Peyer's patch (tissue), 4 donors: Measurements from ENCODE around the gene AK8. TPM values are rescaled to one million over a fixed set of nuclear protein-coding genes. Genes with fewer than 3 reads are reported as not detected.

Experiments used
- DNase-seq, 3 donors: peaks; one replicate each; pipeline ENCODE4 v3.0.0-alpha.2; 2017 to 2019
- H3K27ac ChIP-seq, 4 donors: fragments of 200-600 bp; sonication (generic); one replicate each; pipeline ENCODE4 v1.5.1; 2016 to 2019
- H3K27me3 ChIP-seq, 2 donors: fragments of 200-600 bp; sonication (generic); one replicate each; pipeline ENCODE4 v1.5.1; 2019
- H3K36me3 ChIP-seq, 3 donors: fragments of 200-600 bp; sonication (generic); one replicate each; pipeline ENCODE4 v1.5.1; 2016 to 2019
- H3K4me1 ChIP-seq, 4 donors: fragments of 200-600 bp; sonication (generic); one replicate each; pipeline ENCODE4 v1.5.1; 2016 to 2019
- H3K4me3 ChIP-seq, 4 donors: fragments of 200-600 bp; sonication (generic); 1 replicate in 3 of 4; 2 replicates in 1 of 4; pipeline ENCODE4 v1.5.1; 2016 to 2019; ENCODE audit warnings: mild to moderate bottlenecking in 1 of 4
- H3K9me3 ChIP-seq, 4 donors: fragments of 200-600 bp; sonication (generic); one replicate each; pipeline ENCODE4 v1.5.1; 2016 to 2019; ENCODE audit warnings: mild to moderate bottlenecking in 1 of 4
- CTCF ChIP-seq, 6 experiments: fragments of 450-650 bp in 4 of 6; fragments of 200-600 bp in 2 of 6; sonication (generic) in 1 of 6; IDR thresholded peaks; one replicate each; pipeline ENCODE4 v1.5.1; 2017 to 2019; ENCODE audit warnings: antibody characterized with exemption in 6 of 6, mild to moderate bottlenecking in 3 of 6, moderate library complexity in 1 of 6
- POLR2A ChIP-seq, 2 donors: fragments of 450-650 bp; IDR thresholded peaks; one replicate each; pipeline ENCODE4 v1.5.1; 2017; ENCODE audit warnings: antibody characterized with exemption in 2 of 2, mild to moderate bottlenecking in 2 of 2, moderate library complexity in 2 of 2
- total RNA-seq, 4 donors: library from RNA; depleted of rRNA; stranded (reverse); fragments of >200 nt; gene quantifications; one replicate each; pipeline ENCODE4 v1.1.0, GENCODE V29; 2016

Gene AK8
- total RNA-seq, 4 donors from 2014 or later, result not detected

GRCh38 chr9:132679946-132680625 is 198.0 kb downstream of the AK8 start:
- Histone ChIP-seq H3K36me3 (peaks cover 0 to 47% (median 0%) of the 10 kb centered on the region in 3 donors), H3K4me3 (no peak overlapping the region), H3K27ac (no peak overlapping the region), H3K27me3 (no peaks in the 10 kb centered on the region), H3K9me3 (no peaks in the 10 kb centered on the region), H3K4me1 (no peaks in the 10 kb centered on the region)
- no peak for DNase-seq
- TF ChIP-seq POLR2A (IDR thresholded peaks at IDR 0.05) (no peak), CTCF (IDR thresholded peaks at IDR 0.05) (no peak)

GRCh38 chr9:132677976-132678375 is 200.1 kb downstream of the AK8 start:
- TF ChIP-seq POLR2A (IDR thresholded peaks at IDR 0.05) (no peak), CTCF (IDR thresholded peaks at IDR 0.05) (no peak)
- Histone ChIP-seq H3K27me3 (no peaks in the 10 kb centered on the region), H3K9me3 (no peaks in the 10 kb centered on the region), H3K27ac (no peak overlapping the region), H3K4me1 (peaks cover 0 to 2% (median 0%) of the 10 kb centered on the region in 4 donors), H3K4me3 (no peak overlapping the region), H3K36me3 (peaks cover 0 to 31% (median 0%) of the 10 kb centered on the region in 3 donors)
- no peak for DNase-seq

Other genes starting within 250 kb of the AK8 start
- 10 to 100 TPM in 1 of 4 donors, 1 to 10 TPM in 3; 4.9 to 14.0 (median 9.0) TPM for gene DDX31, start 208.3 kb downstream of the AK8 start, total RNA-seq
- gene GTF3C4, start 207.8 kb downstream of the AK8 start, total RNA-seq, result 1 to 10 TPM; 5.6 to 8.3 (median 7.4) TPM
- 1 to 10 TPM in 2 of 4 donors, under 1 TPM in 1, not detected in 1; 0.53 to 1.8 (median 1.2) TPM for gene SPACA9, start 614 bp upstream of the AK8 start, total RNA-seq
- 100 to 1,000 TPM in 1 of 4 donors, 10 to 100 TPM in 3; 38.4 to 155 (median 81.6) TPM for gene TSC1, start 66.3 kb upstream of the AK8 start, total RNA-seq
- 1 to 10 TPM in 2 of 4 donors, under 1 TPM in 1, not detected in 1; 0.88 to 2.7 (median 2.4) TPM for gene GFI1B, start 100.4 kb upstream of the AK8 start, total RNA-seq
- 100 to 1,000 TPM in 1 of 4 donors, 10 to 100 TPM in 3; 63.7 to 103 (median 73.5) TPM for gene GTF3C5, start 152.7 kb upstream of the AK8 start, total RNA-seq
- gene CEL, start 183.7 kb upstream of the AK8 start, total RNA-seq, result 1 to 10 TPM; 1.6 to 9.1 (median 5.8) TPM
- 100 to 1,000 TPM in 2 of 4 donors, 10 to 100 TPM in 2; 53.1 to 237 (median 139) TPM for gene RALGDS, start 243.0 kb upstream of the AK8 start, total RNA-seq